BLaER1 treated with 17β-estradiol and CSF1 and Interleukin-3, amounts not matched to agents 10 nM and 100 nM (cell line): Measurements from ENCODE around the gene DEDD.

ENCODE experiments used
- H3K27ac ChIP-seq, 11 experiments: shearing (Covaris generic); formaldehyde crosslinking; 2 replicates each; pipeline ENCODE4 v1.8.1; 2022
- H3K27me3 ChIP-seq, 11 experiments: shearing (Covaris generic); formaldehyde crosslinking; 2 replicates each; pipeline ENCODE4 v1.8.1; 2022
- H3K36me3 ChIP-seq, 11 experiments: shearing (Covaris generic); formaldehyde crosslinking; 2 replicates each; pipeline ENCODE4 v1.8.1; 2022
- H3K4me1 ChIP-seq, 10 experiments: shearing (Covaris generic); formaldehyde crosslinking; 2 replicates each; pipeline ENCODE4 v1.8.1; 2022
- H3K4me2 ChIP-seq, 11 experiments: shearing (Covaris generic); formaldehyde crosslinking; 2 replicates each; pipeline ENCODE4 v1.8.1; 2022
- H3K4me3 ChIP-seq, 10 experiments: shearing (Covaris generic); formaldehyde crosslinking; 2 replicates each; pipeline ENCODE4 v1.8.1; 2022
- H3K9ac ChIP-seq, 11 experiments: shearing (Covaris generic); formaldehyde crosslinking; 2 replicates each; pipeline ENCODE4 v1.8.1; 2022
- H3K9me3 ChIP-seq, 11 experiments: shearing (Covaris generic); formaldehyde crosslinking; replicated peaks in 1 of 11; 2 replicates each; pipeline ENCODE4 v1.8.1; 2022
- H4K20me1 ChIP-seq, 11 experiments: shearing (Covaris generic); formaldehyde crosslinking; 2 replicates each; pipeline ENCODE4 v1.8.1; 2022
- Cebpa-rat ChIP-seq, 11 experiments: shearing (Covaris generic); IDR thresholded peaks; 2 replicates each; pipeline ENCODE4 v1.8.1; 2022

The DEDD gene

DNA sequence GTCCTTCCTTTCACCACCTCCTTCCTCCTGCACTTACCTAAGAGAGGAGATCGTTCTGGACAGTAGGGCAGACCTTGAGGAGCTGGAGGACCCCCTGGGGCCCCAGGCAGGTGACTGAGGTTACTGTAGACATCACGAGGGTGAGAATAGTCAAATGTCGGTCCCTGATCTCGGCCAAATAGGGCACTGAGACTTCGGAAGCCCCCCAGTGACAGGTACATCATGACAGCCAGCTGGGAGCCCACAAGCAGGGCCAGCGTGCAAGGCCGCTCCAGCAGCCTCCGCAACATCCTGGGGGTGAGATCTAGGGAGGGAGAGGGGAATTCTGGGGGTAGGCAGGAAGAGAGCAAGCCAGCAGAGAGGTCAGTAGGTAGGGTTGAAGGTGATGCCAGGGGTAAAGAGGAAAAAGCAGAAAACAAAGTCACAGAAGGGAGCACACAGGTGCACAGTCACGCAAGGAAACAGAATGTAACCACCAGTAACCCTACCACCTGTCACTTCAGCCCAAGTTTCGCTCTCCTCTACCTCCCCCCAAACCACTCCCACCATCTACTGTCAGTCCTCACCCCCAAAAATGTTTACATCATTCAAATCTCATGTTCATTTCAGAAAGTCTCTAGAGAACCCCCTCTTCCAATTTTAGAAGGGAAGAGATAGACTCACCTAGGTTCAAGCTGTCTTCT, 43.4 kb upstream of the DEDD start:
- peak overlapping the region; percentile 85 to 99 (median 98) for H3K4me2 ChIP-seq
- H3K27me3 ChIP-seq: no peaks in the 10 kb centered on the region
- no peak for TF ChIP-seq Cebpa-rat (IDR thresholded peaks at IDR 0.05)
- H3K9me3 ChIP-seq: no peaks in the 10 kb centered on the region
- peak overlapping the region; percentile 81 to 94 (median 86); a peak in 20 of 22 replicates for H3K9ac ChIP-seq
- H3K27ac ChIP-seq: peak overlapping the region in 3 of 11 experiments; percentile 79 to 87 (median 85); a peak in 1 of 22 replicates
- H3K4me3 ChIP-seq: peak overlapping the region; percentile 78 to 92 (median 84); a peak in 19 of 20 replicates
- peaks cover 40 to 60% (median 49%) of the 10 kb centered on the region in 10 experiments for H3K4me1 ChIP-seq
- peaks cover 48 to 53% (median 51%) of the 10 kb centered on the region in 11 experiments for H3K36me3 ChIP-seq
- peaks cover 0 to 7% (median 0%) of the 10 kb centered on the region in 11 experiments; a peak in 3 of 22 replicates for H4K20me1 ChIP-seq

DNA sequence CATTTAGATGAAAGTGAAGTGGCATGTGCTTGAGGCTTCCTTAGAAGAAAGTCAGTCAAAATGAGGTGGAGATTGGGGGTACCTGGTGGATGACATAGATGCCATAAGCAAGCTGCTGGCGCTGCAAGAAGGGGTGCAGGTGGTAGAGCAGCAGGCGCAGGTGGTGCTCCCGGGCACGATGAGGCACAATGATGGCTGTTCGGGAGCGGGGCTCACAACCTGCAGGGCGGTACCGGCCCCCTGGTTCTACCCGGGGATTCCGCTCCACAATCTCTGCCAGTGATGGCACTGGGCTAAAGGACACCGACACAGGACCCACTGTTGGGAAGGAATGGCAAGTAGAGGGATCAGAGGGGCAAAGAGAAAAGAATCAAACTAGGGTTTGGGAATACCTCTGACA, 42.4 kb upstream of the DEDD start:
- Histone ChIP-seq H3K9me3 (no peaks in the 10 kb centered on the region), H3K27me3 (no peaks in the 10 kb centered on the region), H3K4me1 (peaks cover 36 to 50% (median 42%) of the 10 kb centered on the region in 10 experiments), H3K36me3 (peaks cover 55 to 62% (median 58%) of the 10 kb centered on the region in 11 experiments), H3K27ac (no peak overlapping the region), H3K4me2 (peak overlapping the region in 2 of 11 experiments; percentile 5 to 97; a peak in 1 of 22 replicates), H3K9ac (no peak overlapping the region; a peak in 1 of 22 replicates), H3K4me3 (no peak overlapping the region), H4K20me1 (peaks cover 0 to 7% (median 0%) of the 10 kb centered on the region in 11 experiments; a peak in 3 of 22 replicates)
- no peak for TF ChIP-seq Cebpa-rat (IDR thresholded peaks at IDR 0.05)

DNA sequence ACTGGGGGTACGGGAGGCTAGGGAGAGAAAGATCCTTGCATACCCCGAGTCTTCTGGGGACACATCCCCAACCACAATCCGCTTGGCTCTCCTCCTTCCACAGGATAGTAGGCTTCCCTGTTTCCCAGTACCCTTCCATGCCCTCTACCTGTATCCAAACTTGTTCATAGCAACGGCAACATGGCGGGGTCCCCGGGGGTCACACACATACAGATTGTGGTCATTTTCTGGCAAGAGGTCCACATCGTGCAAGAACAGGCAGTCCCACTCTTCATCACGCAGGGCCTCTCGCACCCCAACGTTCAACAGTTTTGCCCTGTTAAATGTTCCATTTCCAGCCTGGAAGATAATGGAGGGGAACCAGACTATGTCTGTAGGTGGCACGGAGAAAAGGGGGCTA, 41.2 kb upstream of the DEDD start:
- Histone ChIP-seq H3K4me1 (peaks cover 26 to 43% (median 31%) of the 10 kb centered on the region in 10 experiments), H4K20me1 (peaks cover 0 to 7% (median 0%) of the 10 kb centered on the region in 11 experiments; a peak in 4 of 22 replicates), H3K9ac (no peak overlapping the region), H3K4me2 (no peak overlapping the region), H3K27me3 (no peaks in the 10 kb centered on the region), H3K4me3 (no peak overlapping the region), H3K9me3 (no peaks in the 10 kb centered on the region), H3K27ac (no peak overlapping the region), H3K36me3 (peaks cover 59 to 74% (median 70%) of the 10 kb centered on the region in 11 experiments)
- no peak for TF ChIP-seq Cebpa-rat (IDR thresholded peaks at IDR 0.05)

DNA sequence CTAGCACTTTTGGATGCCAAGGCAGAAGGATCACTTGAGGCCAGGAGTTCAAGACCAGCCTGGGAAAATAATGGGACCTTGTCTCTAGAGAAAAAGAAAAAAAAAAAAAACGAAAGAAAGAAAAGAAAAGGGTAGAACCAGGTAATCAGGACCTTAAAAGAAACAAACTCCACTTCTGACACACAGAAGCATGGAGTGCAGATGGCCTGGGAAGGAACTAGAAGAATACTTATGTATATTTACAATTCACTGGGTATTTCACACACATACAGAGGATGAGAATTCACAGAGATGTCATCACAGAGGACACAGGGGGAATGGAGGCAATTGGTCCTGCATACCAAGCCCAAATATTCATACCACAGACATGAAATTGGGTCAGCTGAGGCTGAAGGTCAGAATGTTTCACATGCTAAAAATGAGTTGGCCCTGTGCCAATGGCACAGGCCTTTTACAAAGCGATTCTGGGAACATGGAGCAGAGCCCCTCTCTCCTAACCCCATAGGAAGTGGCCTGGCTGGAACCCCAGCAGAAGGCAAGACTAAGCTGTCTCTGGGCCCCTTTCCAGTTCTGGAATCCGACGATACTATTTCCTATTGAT, 40.4 kb upstream of the DEDD start:
- Histone ChIP-seq H3K27ac (no peak overlapping the region), H3K9me3 (no peaks in the 10 kb centered on the region), H3K4me1 (peaks cover 18 to 36% (median 24%) of the 10 kb centered on the region in 10 experiments), H3K27me3 (no peaks in the 10 kb centered on the region), H3K36me3 (peaks cover 59 to 81% (median 72%) of the 10 kb centered on the region in 11 experiments), H3K4me3 (no peak overlapping the region), H3K9ac (peak overlapping the region in 1 of 11 experiments; percentile 39; a peak in 1 of 22 replicates), H4K20me1 (peaks cover 0 to 7% (median 0%) of the 10 kb centered on the region in 11 experiments; a peak in 4 of 22 replicates), H3K4me2 (no peak overlapping the region)
- no peak for TF ChIP-seq Cebpa-rat (IDR thresholded peaks at IDR 0.05)

DNA sequence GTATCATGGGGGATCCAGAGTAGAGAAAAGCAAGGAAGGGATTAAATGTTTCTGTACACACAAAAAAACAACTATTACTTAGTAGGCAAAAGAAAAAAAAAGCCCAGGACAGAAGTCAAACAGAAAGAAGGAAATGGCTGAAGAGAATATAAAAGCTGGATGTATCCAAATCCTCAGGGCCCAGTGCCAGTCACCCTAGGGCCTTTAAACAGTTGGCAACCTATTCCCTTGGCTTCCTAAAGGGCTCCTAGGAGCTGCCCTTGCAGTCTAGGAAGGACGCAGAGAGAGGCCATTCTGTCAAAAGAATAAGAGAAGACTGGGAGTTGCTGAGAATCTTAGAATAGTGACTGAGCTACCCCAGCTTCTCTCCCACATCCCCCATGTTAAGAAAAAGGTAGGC, 39.9 kb upstream of the DEDD start:
- Histone ChIP-seq H3K4me1 (peaks cover 19 to 38% (median 25%) of the 10 kb centered on the region in 10 experiments), H4K20me1 (peaks cover 0 to 7% (median 0%) of the 10 kb centered on the region in 11 experiments; a peak in 4 of 22 replicates), H3K36me3 (peaks cover 59 to 83% (median 72%) of the 10 kb centered on the region in 11 experiments), H3K4me3 (no peak overlapping the region), H3K27ac (no peak overlapping the region), H3K4me2 (no peak overlapping the region), H3K9ac (peak overlapping the region in 3 of 11 experiments; percentile 6 to 39 (median 29); a peak in 3 of 22 replicates), H3K27me3 (no peaks in the 10 kb centered on the region), H3K9me3 (no peaks in the 10 kb centered on the region)
- TF ChIP-seq Cebpa-rat (IDR thresholded peaks at IDR 0.05): no peak

DNA sequence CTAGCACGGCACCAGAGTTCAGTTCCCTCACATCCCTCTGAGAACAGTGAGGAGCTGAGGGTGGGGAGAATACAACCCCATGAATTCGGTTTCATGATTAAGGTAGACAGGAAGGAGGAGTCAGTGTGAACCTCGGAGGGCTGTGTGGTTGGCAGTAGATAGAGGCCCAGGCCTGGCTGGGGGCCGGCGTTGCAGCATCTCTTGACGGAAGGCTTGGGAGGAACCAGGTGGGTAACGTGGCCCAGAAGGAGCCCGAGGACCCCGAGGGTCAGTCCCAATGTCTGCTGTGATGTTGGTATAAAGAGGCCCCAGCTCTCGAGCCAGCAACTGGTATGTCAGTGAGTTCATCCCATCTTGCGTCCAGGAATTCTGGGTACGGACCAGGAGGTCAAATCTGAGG, 39.2 kb upstream of the DEDD start:
- H3K4me3 ChIP-seq: no peak overlapping the region
- H3K4me1 ChIP-seq: peaks cover 24 to 44% (median 31%) of the 10 kb centered on the region in 10 experiments
- no peaks in the 10 kb centered on the region for H3K27me3 ChIP-seq
- H3K9ac ChIP-seq: peak overlapping the region in 3 of 11 experiments; percentile 6 to 27 (median 24); a peak in 1 of 22 replicates
- peaks cover 0 to 7% (median 0%) of the 10 kb centered on the region in 11 experiments; a peak in 4 of 22 replicates for H4K20me1 ChIP-seq
- H3K9me3 ChIP-seq: no peaks in the 10 kb centered on the region
- H3K27ac ChIP-seq: no peak overlapping the region; a peak in 1 of 22 replicates
- H3K4me2 ChIP-seq: no peak overlapping the region
- H3K36me3 ChIP-seq: peaks cover 59 to 83% (median 72%) of the 10 kb centered on the region in 11 experiments
- no peak for TF ChIP-seq Cebpa-rat (IDR thresholded peaks at IDR 0.05)

DNA sequence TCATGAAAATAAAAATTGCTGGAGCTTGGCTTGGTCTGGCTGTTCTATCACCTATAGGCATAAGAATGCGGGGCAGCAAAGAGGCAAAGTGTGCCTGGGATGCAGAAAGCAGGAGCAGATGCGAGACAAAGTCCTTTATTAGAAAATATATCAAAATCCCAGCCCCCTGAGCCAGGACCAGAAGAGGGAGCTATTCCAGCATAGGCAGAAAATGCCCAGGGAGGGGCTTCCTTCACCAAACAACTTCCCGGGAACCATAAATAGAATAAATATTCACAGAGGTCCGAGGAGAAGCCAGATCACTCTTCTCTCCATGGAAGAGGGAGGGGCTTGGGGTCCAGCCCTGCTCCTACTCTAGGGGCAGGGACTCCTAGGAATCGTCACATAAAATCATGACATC, 38.7 kb upstream of the DEDD start:
- no peaks in the 10 kb centered on the region for H3K27me3 ChIP-seq
- H3K27ac ChIP-seq: no peak overlapping the region; a peak in 1 of 22 replicates
- TF ChIP-seq Cebpa-rat (IDR thresholded peaks at IDR 0.05): no peak
- H3K36me3 ChIP-seq: peaks cover 59 to 83% (median 72%) of the 10 kb centered on the region in 11 experiments
- peak overlapping the region in 3 of 11 experiments; percentile 24 to 37 (median 27); a peak in 2 of 22 replicates for H3K9ac ChIP-seq
- H3K9me3 ChIP-seq: no peaks in the 10 kb centered on the region
- no peak overlapping the region for H3K4me2 ChIP-seq
- H3K4me3 ChIP-seq: no peak overlapping the region
- peaks cover 0 to 7% (median 0%) of the 10 kb centered on the region in 11 experiments; a peak in 4 of 22 replicates for H4K20me1 ChIP-seq
- H3K4me1 ChIP-seq: peaks cover 19 to 40% (median 26%) of the 10 kb centered on the region in 10 experiments

DNA sequence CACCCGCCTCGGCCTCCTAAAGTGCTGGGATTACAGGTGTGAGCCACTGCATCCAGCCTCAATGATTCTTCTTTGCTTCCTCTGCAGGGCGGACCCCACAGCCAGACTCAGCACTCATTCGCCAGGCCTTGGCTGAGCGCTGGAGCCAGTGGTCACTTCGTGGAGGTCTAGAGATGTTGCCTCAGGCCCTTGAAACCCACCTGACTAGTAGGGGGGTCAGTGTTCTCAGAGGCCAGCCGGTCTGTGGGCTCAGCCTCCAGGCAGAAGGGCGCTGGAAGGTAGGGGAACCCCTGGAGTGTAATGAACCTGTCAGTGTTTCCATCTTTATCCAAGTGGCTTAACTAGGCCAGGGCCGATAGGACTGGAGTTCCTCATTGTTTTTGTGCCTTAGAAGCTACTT, 36.4 kb upstream of the DEDD start:
- Histone ChIP-seq H3K27ac (no peak overlapping the region), H4K20me1 (peaks cover 0 to 7% (median 0%) of the 10 kb centered on the region in 11 experiments; a peak in 2 of 22 replicates), H3K4me1 (peaks cover 23 to 43% (median 28%) of the 10 kb centered on the region in 10 experiments), H3K9ac (peak overlapping the region in 1 of 11 experiments; percentile 17; a peak in 1 of 22 replicates), H3K4me3 (no peak overlapping the region), H3K36me3 (peaks cover 47 to 72% (median 62%) of the 10 kb centered on the region in 11 experiments), H3K9me3 (no peaks in the 10 kb centered on the region), H3K27me3 (no peaks in the 10 kb centered on the region), H3K4me2 (no peak overlapping the region)
- no peak for TF ChIP-seq Cebpa-rat (IDR thresholded peaks at IDR 0.05)
